LNCaP clone FGC (cell line): Measurements from ENCODE around the gene JAKMIP1.
A peak's percentile ranks its signal among the peaks of the same experiment; 100 is the strongest.

Experiments
- DNase-seq: peaks from one replicate; pipeline ENCODE4 v3.0.0-alpha.2; 2011; ENCODE audit warnings: low read depth
- H3K4me3 ChIP-seq: 2 replicates; pipeline ENCODE4 v1.5.1; 2011; ENCODE audit warnings: mild to moderate bottlenecking, low read depth, low read length, control low read depth
- CTCF ChIP-seq: IDR thresholded peaks from 2 replicates; pipeline ENCODE4 v1.5.1; 2012; ENCODE audit warnings: mild to moderate bottlenecking; ENCODE audit not compliant: control insufficient read depth, insufficient read depth; ENCODE audit errors: extremely low read depth

JAKMIP1 gene

GRCh38 chr4:6055030-6055429 is 145.3 kb downstream of the JAKMIP1 start:
- no peak overlapping the region for H3K4me3 ChIP-seq
- DNase-seq, result no peak
- TF ChIP-seq CTCF, result no peak

- TF ChIP-seq CTCF, result no peak
Observed at GRCh38 chr4:6054162-6054922, 146.0 kb downstream of the JAKMIP1 start.

GRCh38 chr4:6052679-6053078 is 147.7 kb downstream of the JAKMIP1 start:
- no peak for TF ChIP-seq CTCF
- no peak overlapping the region for H3K4me3 ChIP-seq
- DNase-seq, result peak; percentile 69

More at GRCh38 chr4:6054162-6054922, 146.0 kb downstream of the JAKMIP1 start:
- DNase-seq, result no peak
- H3K4me3 ChIP-seq, result no peak overlapping the region

GRCh38 chr4:6050551-6050950 is 149.8 kb downstream of the JAKMIP1 start:
- no peak overlapping the region for H3K4me3 ChIP-seq
- no peak for DNase-seq
- TF ChIP-seq CTCF, result no peak

GRCh38 chr4:6049985-6050384 is 150.4 kb downstream of the JAKMIP1 start:
- TF ChIP-seq CTCF, result no peak
- no peak for DNase-seq
- no peak overlapping the region for H3K4me3 ChIP-seq

- no peak overlapping the region for H3K4me3 ChIP-seq
- DNase-seq, result no peak
- no peak for TF ChIP-seq CTCF
Observed at GRCh38 chr4:6049278-6049677, 151.1 kb downstream of the JAKMIP1 start.

GRCh38 chr4:6048537-6048936 is 151.8 kb downstream of the JAKMIP1 start:
- no peak for DNase-seq
- H3K4me3 ChIP-seq, result no peak overlapping the region
- TF ChIP-seq CTCF, result no peak
